Uterus (tissue), 2 donors: ENCODE data around the gene LRP1-AS.

Experiments
- POLR2A ChIP-seq, 2 donors: fragments of 450-650 bp; IDR thresholded peaks; one replicate each; pipeline ENCODE4 v1.6.1; 2016; ENCODE audit warnings: antibody characterized with exemption in 2 of 2, mild to moderate bottlenecking in 1 of 2, moderate library complexity in 1 of 2
- TF ChIP-seq, protein P1 (sequence below), 4 experiments: fragments of 200-600 bp in 2 of 4; fragments of 450-650 bp in 2 of 4; sonication (generic) in 2 of 4; IDR thresholded peaks; one replicate each; pipeline ENCODE4 v1.5.1; 2016 to 2019; ENCODE audit warnings: antibody characterized with exemption in 4 of 4, mild to moderate bottlenecking in 2 of 4, moderate library complexity in 1 of 4

DNA sequence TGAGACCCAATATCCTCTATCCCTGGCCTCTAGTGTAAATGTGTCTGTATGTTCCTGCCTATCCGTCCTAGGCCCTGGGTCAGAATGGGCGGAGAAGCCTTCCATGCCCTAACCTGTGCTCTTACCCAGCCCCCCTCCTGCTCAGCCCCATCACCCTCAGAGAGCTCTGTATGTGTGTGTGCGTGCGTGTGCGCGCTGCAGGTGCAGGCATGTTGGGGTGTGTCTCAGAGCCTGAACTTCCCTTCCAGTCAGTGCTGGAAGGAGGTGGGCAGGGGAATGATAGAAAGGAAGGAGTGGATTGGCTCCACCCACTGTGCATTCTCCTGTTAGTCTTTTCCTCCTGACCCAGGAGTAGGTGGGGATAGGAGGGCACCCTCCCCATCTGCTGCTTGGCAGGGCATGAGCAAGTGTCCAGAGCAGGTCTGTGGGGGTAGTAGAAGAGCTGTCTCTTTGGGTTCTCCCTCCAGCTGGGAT, 51.3 kb downstream of the LRP1-AS start:
- TF ChIP-seq, protein P1, sequence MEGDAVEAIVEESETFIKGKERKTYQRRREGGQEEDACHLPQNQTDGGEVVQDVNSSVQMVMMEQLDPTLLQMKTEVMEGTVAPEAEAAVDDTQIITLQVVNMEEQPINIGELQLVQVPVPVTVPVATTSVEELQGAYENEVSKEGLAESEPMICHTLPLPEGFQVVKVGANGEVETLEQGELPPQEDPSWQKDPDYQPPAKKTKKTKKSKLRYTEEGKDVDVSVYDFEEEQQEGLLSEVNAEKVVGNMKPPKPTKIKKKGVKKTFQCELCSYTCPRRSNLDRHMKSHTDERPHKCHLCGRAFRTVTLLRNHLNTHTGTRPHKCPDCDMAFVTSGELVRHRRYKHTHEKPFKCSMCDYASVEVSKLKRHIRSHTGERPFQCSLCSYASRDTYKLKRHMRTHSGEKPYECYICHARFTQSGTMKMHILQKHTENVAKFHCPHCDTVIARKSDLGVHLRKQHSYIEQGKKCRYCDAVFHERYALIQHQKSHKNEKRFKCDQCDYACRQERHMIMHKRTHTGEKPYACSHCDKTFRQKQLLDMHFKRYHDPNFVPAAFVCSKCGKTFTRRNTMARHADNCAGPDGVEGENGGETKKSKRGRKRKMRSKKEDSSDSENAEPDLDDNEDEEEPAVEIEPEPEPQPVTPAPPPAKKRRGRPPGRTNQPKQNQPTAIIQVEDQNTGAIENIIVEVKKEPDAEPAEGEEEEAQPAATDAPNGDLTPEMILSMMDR (IDR thresholded peaks at IDR 0.05): no peak
- TF ChIP-seq POLR2A (IDR thresholded peaks at IDR 0.05): no peak
